GM23248 (cell line): ENCODE results near the gene DUSP2. TPM values are rescaled to one million over a fixed set of nuclear protein-coding genes. Genes with fewer than 3 reads are reported as not detected.

Source experiments
- DNase-seq: peaks from one replicate; pipeline ENCODE4 v3.0.0-alpha.2; 2015
- H2AFZ ChIP-seq: fragments of 200-600 bp; sonication (generic); 2 replicates; pipeline ENCODE4 v1.6.1; 2016; ENCODE audit warnings: antibody characterized with exemption
- H3F3A ChIP-seq: fragments of 200-600 bp; sonication (generic); 2 replicates; pipeline ENCODE4 v1.6.1; 2016; ENCODE audit warnings: mild to moderate bottlenecking, antibody characterized with exemption, mixed run types; ENCODE audit not compliant: insufficient read depth
- H3K27ac ChIP-seq: fragments of 200-600 bp; sonication (generic); 2 replicates; pipeline ENCODE4 v1.5.1; 2016; ENCODE audit warnings: mild to moderate bottlenecking
- H3K27me3 ChIP-seq: fragments of 200-600 bp; sonication (generic); replicated peaks from 2 replicates; pipeline ENCODE4 v1.6.1; 2016; ENCODE audit warnings: mild to moderate bottlenecking; ENCODE audit not compliant: insufficient read depth
- H3K36me3 ChIP-seq: fragments of 200-600 bp; sonication (generic); 2 replicates; pipeline ENCODE4 v1.6.1; 2016; ENCODE audit warnings: low read depth, mild to moderate bottlenecking
- H3K4me1 ChIP-seq: fragments of 200-600 bp; sonication (generic); 2 replicates; pipeline ENCODE4 v1.6.1; 2016; ENCODE audit warnings: mild to moderate bottlenecking; ENCODE audit not compliant: insufficient read depth
- H3K4me2 ChIP-seq: fragments of 200-600 bp; sonication (generic); one replicate; pipeline ENCODE4 v1.6.1; 2016; ENCODE audit warnings: mild to moderate bottlenecking; ENCODE audit not compliant: unreplicated experiment
- H3K4me3 ChIP-seq: fragments of 200-600 bp; sonication (generic); 2 replicates; pipeline ENCODE4 v1.5.1; 2016; ENCODE audit warnings: mild to moderate bottlenecking
- H3K79me2 ChIP-seq: fragments of 200-600 bp; sonication (generic); 2 replicates; pipeline ENCODE4 v1.6.1; 2016; ENCODE audit warnings: mild to moderate bottlenecking; ENCODE audit not compliant: insufficient read depth
- H3K9ac ChIP-seq: fragments of 200-600 bp; sonication (generic); 2 replicates; pipeline ENCODE4 v1.6.1; 2016; ENCODE audit warnings: mild to moderate bottlenecking
- H3K9me2 ChIP-seq: fragments of 200-600 bp; sonication (generic); 2 replicates; pipeline ENCODE4 v1.6.1; 2016; ENCODE audit warnings: mixed run types, mild to moderate bottlenecking, moderate library complexity; ENCODE audit not compliant: insufficient read depth
- H3K9me3 ChIP-seq: fragments of 200-600 bp; sonication (generic); one replicate; pipeline ENCODE4 v1.6.1; 2017; ENCODE audit warnings: low read depth
- H4K20me1 ChIP-seq: fragments of 200-600 bp; sonication (generic); 2 replicates; pipeline ENCODE4 v1.6.0; 2016; ENCODE audit not compliant: insufficient read depth
- EZH2 ChIP-seq: fragments of 200-600 bp; sonication (generic); IDR thresholded peaks from 2 replicates; pipeline ENCODE4 v1.6.1; 2018; ENCODE audit warnings: antibody characterized with exemption, mild to moderate bottlenecking; ENCODE audit not compliant: insufficient read depth, poor library complexity, severe bottlenecking
- EZH2phosphoT487 ChIP-seq: fragments of 200-600 bp; sonication (generic); IDR thresholded peaks from 2 replicates; pipeline ENCODE4 v1.6.1; 2018; ENCODE audit warnings: antibody characterized with exemption, moderate library complexity, mild to moderate bottlenecking, low read depth; ENCODE audit not compliant: insufficient read depth
- WGBS, 2 experiments: methylation state at CpG; one replicate each; pipeline ENCODE4 v1.1.6; 2015 to 2017; ENCODE audit warnings: low lambda C conversion rate in 2 of 2, low coverage in 1 of 2; ENCODE audit errors: missing lambda C conversion rate in 2 of 2; 5-methylcytosine and 5-hydroxymethylcytosine counted together
- in situ Hi-C: fragments of 300-500 bp; cut with MboI; formaldehyde crosslinking; loops from 2 replicates; pipeline ENCODE4 v1.15.0; 2020
- polyA plus RNA-seq: library from polyadenylated mRNA; unstranded; fragments of >200 nt; fragmentation: Nextera tagmentation; extraction: Ambion mirVana; gene quantifications from 2 replicates; pipeline ENCODE4 v1.2.1, GENCODE V29; 2016
- total RNA-seq: library from RNA; depleted of rRNA; stranded (reverse); fragments of >200 nt; shearing (Covaris generic); gene quantifications from 2 replicates; pipeline ENCODE4 v1.2.3, GENCODE V29; 2014

Gene DUSP2
- total and polyA plus RNA-seq, 2 experiments from 2014 or later = 3.1 to 8.8 TPM

DNA sequence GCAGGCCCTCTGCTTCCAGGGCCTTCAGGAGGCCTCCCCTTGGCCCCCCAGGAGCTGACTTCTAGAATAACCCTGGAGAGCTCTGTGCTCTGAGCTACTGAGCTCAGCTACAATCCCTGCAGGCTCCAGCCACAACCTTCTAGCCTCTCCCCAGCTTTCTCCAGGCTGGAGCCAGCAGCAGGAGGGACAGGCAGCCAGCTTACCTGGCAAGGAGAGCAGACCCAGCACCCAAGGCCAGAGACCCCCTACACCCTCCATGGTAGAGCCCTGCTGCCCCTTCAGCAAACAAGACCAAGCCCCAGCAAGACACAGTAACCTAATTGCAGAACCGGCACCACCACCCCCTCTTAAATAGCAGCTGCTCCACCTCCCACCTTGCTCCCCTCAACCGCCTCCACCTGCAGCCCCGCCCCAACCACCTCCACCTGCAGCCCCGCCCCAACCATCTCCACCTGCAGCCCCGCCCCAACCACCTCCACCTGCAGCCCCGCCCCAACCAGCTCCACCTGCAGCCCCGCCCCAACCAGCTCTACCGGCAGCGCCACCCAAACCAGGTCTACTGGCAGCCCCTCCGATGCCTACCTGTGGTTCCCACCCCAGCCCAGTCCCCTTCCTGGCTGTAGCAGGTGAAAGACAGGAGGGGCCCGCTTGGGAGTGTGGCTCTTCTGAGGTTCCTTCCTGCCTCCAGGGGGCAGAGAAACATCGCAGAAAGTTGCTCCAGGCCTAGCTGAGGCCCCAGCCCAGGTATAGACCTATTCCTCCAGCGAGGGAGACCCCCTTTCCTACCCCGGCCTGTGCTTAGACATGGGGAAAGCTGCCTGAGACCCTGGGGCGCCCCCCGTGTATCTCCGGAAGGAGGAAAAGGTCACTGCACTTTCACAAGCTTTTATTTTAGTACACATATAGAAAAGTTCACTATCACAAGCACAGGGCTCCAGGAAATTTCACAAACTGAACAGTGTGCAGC lies 6.8 kb downstream of the DUSP2 start, which contains the start of gene ASTL:
TSS of gene ASTL (minus strand) at position 324 of the 967 bp plus-strand sequence. CDS start at position 258, 66 bp downstream.
- Histone ChIP-seq H3K27me3 (no peaks in the 10 kb centered on the region), H4K20me1 (no peaks in the 10 kb centered on the region), H3K27ac (no peak within 1 kb of the TSS), H3K9ac (no peak within 1 kb of the TSS), H3K79me2 (no peaks in the 10 kb centered on the region), H3K9me3 (no peaks in the 10 kb centered on the region), H3K4me2 (no peak within 1 kb of the TSS), H3K36me3 (no peaks in the 10 kb centered on the region), H3K9me2 (no peaks in the 10 kb centered on the region), H3K4me1 (no peaks in the 10 kb centered on the region), H3K4me3 (no peak within 1 kb of the TSS), H2AFZ (no peak within 1 kb of the TSS), H3F3A (no peaks in the 10 kb centered on the region)
- TF ChIP-seq EZH2 (no peak), EZH2phosphoT487 (no peak)
- WGBS, 2 experiments = 9 to 10% methylated on average over 11 to 17 of the region's 17 CpGs
- peak; percentile 53 for DNase-seq
- in situ Hi-C loops = no loop called here

DNA sequence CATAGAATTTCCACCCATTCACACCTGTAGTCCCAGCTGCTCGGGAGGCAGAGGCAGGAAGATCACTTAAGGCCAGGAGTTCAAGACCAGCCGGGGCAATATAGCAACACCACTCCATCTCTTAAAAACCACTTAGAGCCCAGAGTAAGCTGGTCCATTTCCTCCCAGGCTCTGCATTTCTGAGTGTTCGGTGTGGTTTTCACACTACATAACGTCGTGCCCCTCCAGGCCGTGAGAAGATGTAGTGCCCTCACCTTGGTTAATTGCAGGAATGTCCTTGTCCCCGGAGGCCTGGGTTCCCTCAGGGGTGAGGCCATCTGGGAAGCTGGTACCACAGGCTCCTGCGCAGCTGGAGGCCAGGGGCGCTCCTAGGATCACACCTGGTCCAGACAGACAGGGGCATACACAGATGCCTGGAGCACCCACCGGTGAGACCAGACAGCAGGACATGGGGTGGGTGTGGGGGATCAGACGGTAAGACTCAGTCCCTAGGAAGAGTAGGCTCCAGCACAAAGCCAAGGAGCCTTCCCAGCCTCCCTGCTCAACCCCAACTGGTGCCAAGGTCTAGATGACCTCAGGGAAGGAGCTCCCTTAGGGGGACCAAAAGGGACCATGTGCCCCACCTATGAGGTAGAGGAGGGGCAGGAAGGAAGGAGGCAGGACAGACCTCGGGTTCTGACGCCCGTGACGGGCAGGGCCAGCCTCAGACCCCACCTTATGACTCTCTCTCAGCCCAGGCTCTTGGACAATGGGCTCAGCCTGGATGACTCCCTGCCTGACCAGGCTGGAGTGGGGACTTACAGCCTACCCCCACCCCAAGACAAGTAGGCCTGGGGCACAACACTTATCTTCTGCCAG lies 7.7 kb downstream of the DUSP2 start:
- Histone ChIP-seq H3K4me1 (no peaks in the 10 kb centered on the region), H3K79me2 (no peaks in the 10 kb centered on the region), H3K9me3 (no peaks in the 10 kb centered on the region), H3K4me3 (no peak overlapping the region), H2AFZ (no peak overlapping the region), H3K9me2 (no peaks in the 10 kb centered on the region), H3K36me3 (no peaks in the 10 kb centered on the region), H3K4me2 (no peak overlapping the region), H3K9ac (no peak overlapping the region), H3F3A (no peaks in the 10 kb centered on the region), H4K20me1 (no peaks in the 10 kb centered on the region), H3K27ac (no peak overlapping the region), H3K27me3 (no peaks in the 10 kb centered on the region)
- TF ChIP-seq EZH2phosphoT487 (no peak), EZH2 (no peak)
- in situ Hi-C loops = no loop called here
- WGBS, 2 experiments = 66 to 67% methylated on average over 15 of the region's 15 CpGs
- DNase-seq = no peak

DNA sequence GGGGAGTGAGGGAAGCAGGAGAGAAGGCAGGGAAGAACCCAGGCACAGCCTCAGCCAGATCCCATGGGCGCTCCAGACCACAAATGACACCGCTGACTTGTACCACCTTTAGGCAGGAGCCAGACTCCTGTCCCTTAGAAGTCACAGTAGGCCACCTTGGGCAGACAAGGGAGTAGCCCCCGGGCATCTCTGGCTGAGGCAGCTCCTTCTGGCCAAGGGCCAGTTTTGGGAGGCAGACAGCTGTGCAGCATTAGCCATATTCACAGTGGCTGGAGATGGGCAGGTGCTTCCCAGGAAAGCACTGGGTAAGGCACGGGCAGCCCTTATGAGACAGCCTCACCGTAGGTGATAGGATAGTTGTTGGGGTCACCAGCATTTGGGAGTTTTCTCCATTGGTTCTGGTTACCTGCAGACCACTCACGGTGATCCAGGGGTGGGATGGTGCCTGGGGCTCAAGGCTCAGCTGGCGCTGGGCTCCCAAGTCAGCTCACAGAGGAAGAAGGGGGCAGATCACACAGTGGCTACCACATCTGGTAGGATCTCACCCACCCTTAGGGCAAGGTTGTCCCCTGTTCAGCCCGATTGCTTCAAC lies 9.0 kb downstream of the DUSP2 start:
- Histone ChIP-seq H3K27me3 (no peaks in the 10 kb centered on the region), H3F3A (no peaks in the 10 kb centered on the region), H3K27ac (no peak overlapping the region), H3K4me2 (no peak overlapping the region), H3K4me3 (no peak overlapping the region), H3K36me3 (no peaks in the 10 kb centered on the region), H3K4me1 (no peaks in the 10 kb centered on the region), H2AFZ (no peak overlapping the region), H3K9me3 (no peaks in the 10 kb centered on the region), H3K79me2 (no peaks in the 10 kb centered on the region), H3K9me2 (no peaks in the 10 kb centered on the region), H4K20me1 (no peaks in the 10 kb centered on the region), H3K9ac (no peak overlapping the region)
- WGBS, 2 experiments = 59% methylated on average over 8 of the region's 8 CpGs
- in situ Hi-C loops = no loop called here
- no peak for DNase-seq
- TF ChIP-seq EZH2phosphoT487 = no peak
- TF ChIP-seq EZH2 = no peak

DNA sequence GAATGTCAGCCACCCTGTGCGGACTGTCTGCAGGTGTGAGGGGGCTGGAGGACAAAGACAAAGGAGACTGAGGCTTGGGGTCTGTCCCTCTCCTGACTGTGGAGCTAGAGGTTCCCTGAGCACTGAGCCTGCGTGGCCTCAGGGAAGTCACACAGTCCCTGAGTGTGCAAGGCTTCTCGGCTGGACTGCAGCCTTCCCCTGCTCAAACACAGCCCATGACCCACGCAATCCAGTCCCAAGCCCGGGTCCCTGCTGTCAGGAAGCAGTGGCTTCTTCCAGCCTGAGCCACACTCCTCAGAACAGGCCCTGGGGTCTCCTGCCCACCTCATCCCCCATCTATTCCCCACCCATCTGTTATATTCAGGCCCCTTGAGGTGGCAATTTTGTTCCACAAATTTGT lies 9.6 kb downstream of the DUSP2 start:
- no peaks in the 10 kb centered on the region for H3K79me2 ChIP-seq
- no peaks in the 10 kb centered on the region for H4K20me1 ChIP-seq
- H3K4me3 ChIP-seq = no peak overlapping the region
- H3K4me2 ChIP-seq = no peak overlapping the region
- in situ Hi-C loops = no loop called here
- no peaks in the 10 kb centered on the region for H3K9me3 ChIP-seq
- no peak overlapping the region for H3K9ac ChIP-seq
- no peaks in the 10 kb centered on the region for H3F3A ChIP-seq
- H3K9me2 ChIP-seq = no peaks in the 10 kb centered on the region
- H3K27me3 ChIP-seq = no peaks in the 10 kb centered on the region
- no peak overlapping the region for H2AFZ ChIP-seq
- WGBS, 2 experiments = 62 to 66% methylated on average over 5 of the region's 5 CpGs
- TF ChIP-seq EZH2phosphoT487 (no peak), EZH2 (no peak)
- no peak overlapping the region for H3K27ac ChIP-seq
- no peaks in the 10 kb centered on the region for H3K36me3 ChIP-seq
- H3K4me1 ChIP-seq = no peaks in the 10 kb centered on the region
- no peak for DNase-seq
